OCI-LY1 (cell line): Measurements from ENCODE around the gene TLE7.

ENCODE experiments used
- CTCF ChIP-seq: fragments of 200-600 bp; sonication (generic), shearing (Covaris generic); IDR thresholded peaks from 2 replicates; pipeline ENCODE4 v1.5.1; 2017; ENCODE audit warnings: mild to moderate bottlenecking, antibody characterized with exemption, low read length, moderate library complexity, mixed read lengths
- EZH2 ChIP-seq: fragments of 200-600 bp; sonication (generic), shearing (Covaris generic); IDR thresholded peaks from 2 replicates; pipeline ENCODE4 v1.8.0; 2017; ENCODE audit warnings: borderline replicate concordance, mixed run types, mild to moderate bottlenecking, antibody characterized with exemption, low read length, moderate library complexity, mixed read lengths

GRCh38 chr16:71404364-71404763 is 37.5 kb downstream of the TLE7 start:
- TF ChIP-seq CTCF: no peak
- TF ChIP-seq EZH2: no peak
